GM18505 (cell line): ENCODE measurements around the gene ALK.

Experiments
- ATAC-seq: cut with Tn5 transposase; IDR thresholded peaks from one replicate; pipeline ENCODE4 v1.9.1; 2021; ENCODE audit not compliant: unreplicated experiment
- POLR2A ChIP-seq: IDR thresholded peaks from 4 replicates; pipeline ENCODE4 v1.6.1; 2011; ENCODE audit warnings: borderline replicate concordance; ENCODE audit not compliant: insufficient read depth, insufficient read length; ENCODE audit errors: extremely low read depth

The ALK gene

GRCh38 chr2:29389686-29390085 is 531.7 kb downstream of the ALK start:
- no peak for ATAC-seq
- no peak for TF ChIP-seq POLR2A

GRCh38 chr2:29388071-29388470 is 533.3 kb downstream of the ALK start:
- TF ChIP-seq POLR2A, result no peak
- no peak for ATAC-seq

- ATAC-seq, result no peak
- TF ChIP-seq POLR2A, result no peak
Measured at GRCh38 chr2:29382486-29382885, 538.9 kb downstream of the ALK start.

GRCh38 chr2:29377788-29378187 is 543.6 kb downstream of the ALK start:
- no peak for TF ChIP-seq POLR2A
- no peak for ATAC-seq

GRCh38 chr2:29376541-29376940 is 544.8 kb downstream of the ALK start:
- TF ChIP-seq POLR2A, result no peak
- ATAC-seq, result no peak

GRCh38 chr2:29375843-29376242 is 545.5 kb downstream of the ALK start:
- no peak for ATAC-seq
- no peak for TF ChIP-seq POLR2A

GRCh38 chr2:29374823-29375222 is 546.6 kb downstream of the ALK start:
- no peak for ATAC-seq
- TF ChIP-seq POLR2A, result no peak

GRCh38 chr2:29373870-29374269 is 547.5 kb downstream of the ALK start:
- no peak for TF ChIP-seq POLR2A
- no peak for ATAC-seq

- TF ChIP-seq POLR2A, result no peak
- no peak for ATAC-seq
Measured at GRCh38 chr2:29372185-29372584, 549.2 kb downstream of the ALK start.

GRCh38 chr2:29370581-29371125 is 550.7 kb downstream of the ALK start:
- ATAC-seq, result no peak
- TF ChIP-seq POLR2A, result no peak

GRCh38 chr2:29370173-29370572 is 551.2 kb downstream of the ALK start:
- no peak for ATAC-seq
- no peak for TF ChIP-seq POLR2A

- no peak for TF ChIP-seq POLR2A
- no peak for ATAC-seq
Measured at GRCh38 chr2:29368659-29369040, 552.7 kb downstream of the ALK start.

GRCh38 chr2:29367986-29368658 is 553.3 kb downstream of the ALK start:
- TF ChIP-seq POLR2A, result no peak
- ATAC-seq, result no peak

- no peak for TF ChIP-seq POLR2A
- no peak for ATAC-seq
Measured at GRCh38 chr2:29363111-29363510, 558.3 kb downstream of the ALK start.
